Endothelial cell of umbilical vein (primary cell): ENCODE measurements around the gene AP3S2. TPM values are rescaled to one million over a fixed set of nuclear protein-coding genes. Genes with fewer than 3 reads are reported as not detected.

Source experiments
- BruUV-seq: library from RNA; stranded (reverse); fragments of 400-500 nt; replicated peaks from 2 replicates; lab custom pipeline; 2021; lab: Mats Ljungman, UMichigan
- CTCF ChIA-PET: fragments of 300-600, 350-600 bp; sonication (Branson Sonifier 250); formaldehyde crosslinking; loops from one replicate; lab custom pipeline; 2021; ENCODE audit warnings: antibody characterized with exemption, inconsistent platforms; lab: Charles Lee
- POLR2A ChIA-PET: fragments of 300-600, 350-600 bp; sonication (Branson Sonifier 250); formaldehyde crosslinking; loops from one replicate; lab custom pipeline; 2021; ENCODE audit warnings: antibody characterized with exemption, inconsistent platforms; lab: Charles Lee
- DNase-seq: peaks from one replicate; pipeline ENCODE4 v3.0.0-alpha.2; 2011; ENCODE audit warnings: low read depth, low spot score
- FAIRE-seq: peaks from 2 replicates; lab custom pipeline; 2011; peaks lifted over from hg19 to GRCh38; lab: Jason Lieb, UNC
- H2AFZ ChIP-seq: 2 replicates; pipeline ENCODE4 v1.6.0; 2012; ENCODE audit warnings: low read depth, low read length, control low read depth, inconsistent platforms
- H3K27ac ChIP-seq: 2 replicates; pipeline ENCODE4 v1.5.1; 2011; ENCODE audit warnings: low read depth, mild to moderate bottlenecking, control low read depth, low read length, moderate library complexity; ENCODE audit not compliant: insufficient read depth
- H3K27me3 ChIP-seq, 2 experiments: 2 replicates each; pipeline versions ENCODE4 v1.6.0 to v1.6.1; 2011; ENCODE audit warnings: low read length in 2 of 2, mixed read lengths in 1 of 2; ENCODE audit not compliant: control insufficient read depth in 2 of 2, insufficient read depth in 2 of 2
- H3K36me3 ChIP-seq, 2 experiments: 2 replicates in 1 of 2; 3 replicates in 1 of 2; pipeline ENCODE4 v1.5.1; 2011; ENCODE audit warnings: low read length in 2 of 2, mild to moderate bottlenecking in 1 of 2, moderate library complexity in 1 of 2; ENCODE audit not compliant: control insufficient read depth in 2 of 2, insufficient read depth in 2 of 2; ENCODE audit errors: extremely low read depth in 1 of 2
- H3K4me1 ChIP-seq: 3 replicates; pipeline ENCODE4 v1.5.1; 2011; ENCODE audit warnings: mild to moderate bottlenecking, low read length; ENCODE audit not compliant: control insufficient read depth, insufficient read depth; ENCODE audit errors: extremely low read depth
- H3K4me2 ChIP-seq: 2 replicates; pipeline ENCODE4 v1.6.1; 2011; ENCODE audit warnings: low read length, control low read depth, mixed read lengths; ENCODE audit not compliant: insufficient read depth
- H3K4me3 ChIP-seq, 3 experiments: fragments of 200-600 bp in 1 of 3; sonication (generic), shearing (Covaris generic) in 1 of 3; replicated peaks in 1 of 3; 2 replicates each; pipeline ENCODE4 v1.5.1; 2011 to 2016; ENCODE audit warnings: control low read depth in 3 of 3, low read length in 3 of 3, mild to moderate bottlenecking in 2 of 3, inconsistent platforms in 1 of 3, low read depth in 1 of 3, moderate library complexity in 1 of 3; ENCODE audit not compliant: insufficient read depth in 1 of 3
- H3K79me2 ChIP-seq: 2 replicates; pipeline ENCODE4 v1.6.0; 2012; ENCODE audit warnings: low read length, inconsistent platforms; ENCODE audit not compliant: control insufficient read depth, insufficient read depth
- H3K9ac ChIP-seq: replicated peaks from 2 replicates; pipeline ENCODE3; 2011; ENCODE audit warnings: low read length, control low read depth; ENCODE audit not compliant: insufficient read depth; ENCODE audit errors: extremely low read depth
- H3K9me1 ChIP-seq: replicated peaks from 3 replicates; pipeline ENCODE4 v1.6.0; 2011; ENCODE audit warnings: mild to moderate bottlenecking, low read length; ENCODE audit not compliant: control insufficient read depth, insufficient read depth; ENCODE audit errors: extremely low read depth
- H3K9me3 ChIP-seq: replicated peaks from 2 replicates; pipeline ENCODE4 v1.5.1; 2012; ENCODE audit warnings: low read length, inconsistent platforms; ENCODE audit not compliant: control insufficient read depth, insufficient read depth
- H4K20me1 ChIP-seq: replicated peaks from 2 replicates; pipeline ENCODE3; 2011; ENCODE audit warnings: mild to moderate bottlenecking, low read length; ENCODE audit not compliant: control insufficient read depth, insufficient read depth; ENCODE audit errors: extremely low read depth
- EZH2 ChIP-seq: IDR thresholded peaks from 2 replicates; pipeline ENCODE4 v1.6.1; 2012; ENCODE audit warnings: borderline replicate concordance, low read depth, mild to moderate bottlenecking, moderate library complexity, low read length, inconsistent platforms; ENCODE audit not compliant: severe bottlenecking
- FOS ChIP-seq: IDR thresholded peaks from 2 replicates; pipeline ENCODE4 v1.6.1; 2011; ENCODE audit warnings: mild to moderate bottlenecking, low read length, moderate library complexity, borderline replicate concordance; ENCODE audit not compliant: insufficient read depth
- GATA2 ChIP-seq: IDR thresholded peaks from 2 replicates; pipeline ENCODE4 v1.7.0; 2011; ENCODE audit warnings: low read depth, mild to moderate bottlenecking, moderate library complexity, mixed read lengths, low read length; ENCODE audit not compliant: insufficient read length, insufficient read depth
- JUN ChIP-seq: IDR thresholded peaks from 2 replicates; pipeline ENCODE4 v1.6.1; 2011; ENCODE audit warnings: borderline replicate concordance, low read depth; ENCODE audit not compliant: insufficient read length, insufficient read depth
- MAX ChIP-seq: IDR thresholded peaks from 2 replicates; pipeline ENCODE4 v1.6.1; 2011; ENCODE audit not compliant: insufficient read depth, insufficient read length
- MYC ChIP-seq: IDR thresholded peaks from one replicate; pipeline ENCODE4 v1.6.1; 2011; ENCODE audit warnings: mild to moderate bottlenecking, low read depth, low read length
- POLR2A ChIP-seq: IDR thresholded peaks from 2 replicates; pipeline ENCODE4 v1.6.1; 2012; ENCODE audit warnings: low read depth, mild to moderate bottlenecking, control low read depth, low read length
- POLR2AphosphoS5 ChIP-seq: IDR thresholded peaks from 2 replicates; pipeline ENCODE4 v1.6.1; 2012; ENCODE audit warnings: low read depth, mild to moderate bottlenecking, control low read depth, low read length, moderate library complexity; ENCODE audit not compliant: insufficient read depth
- dilution Hi-C: fragments of 300-500 bp; cut with MboI; formaldehyde crosslinking; loops from one replicate; pipeline ENCODE4 v1.15.0; 2019; ENCODE audit warnings: low sequenced_read_pairs; ENCODE audit not compliant: extremely low pct_ligation_motif_present
- intact Hi-C: fragments of 100-400 bp; cut with micrococcal nuclease; formaldehyde crosslinking; loops from one replicate; pipeline ENCODE4 v1.10.0; 2022
- polyA plus RNA-seq, 4 experiments: library from polyadenylated mRNA; depleted of rRNA in 3 of 4; stranded (reverse) in 3 of 4; unstranded in 1 of 4; fragments of >200 nt; gene quantifications; 2 replicates each; pipeline versions ENCODE4 v1.2.1 to v1.2.3, GENCODE V29; 2011 to 2012; ENCODE audit warnings: missing spikeins in 1 of 4
- total RNA-seq: library from RNA; stranded (reverse); gene quantifications from 2 replicates; pipeline ENCODE4 v1.2.3, GENCODE V29; 2021
- TF ChIP-seq, protein P1 (sequence below), 2 donors: IDR thresholded peaks; 1 replicate in 1 of 2; 2 replicates in 1 of 2; pipeline ENCODE4 v1.5.1; 2011; ENCODE audit warnings: low read length in 2 of 2, mild to moderate bottlenecking in 2 of 2, moderate library complexity in 2 of 2, control low read depth in 1 of 2, inconsistent platforms in 1 of 2, low read depth in 1 of 2; ENCODE audit not compliant: insufficient read depth in 1 of 2; ENCODE audit errors: extremely low read depth in 1 of 2

Gene AP3S2
- total and polyA plus RNA-seq, 2 donors (not counting 3 experiments of a cell fraction or from before 2014, with no cell fraction given): 14.6 to 31.1 TPM

- intact Hi-C loops: no loop called here
- no TSS peak for BruUV-seq
- Histone ChIP-seq H2AFZ (no peak overlapping the region), H3K27me3 (peaks cover 0 to 2% of the 10 kb centered on the region in 2 experiments), H4K20me1 (no peaks in the 10 kb centered on the region), H3K4me2 (no peak overlapping the region), H3K4me1 (no peaks in the 10 kb centered on the region), H3K9ac (no peak overlapping the region), H3K4me3 (no peak overlapping the region), H3K27ac (no peak overlapping the region), H3K36me3 (no peaks in the 10 kb centered on the region), H3K9me1 (no peaks in the 10 kb centered on the region), H3K9me3 (no peaks in the 10 kb centered on the region), H3K79me2 (no peaks in the 10 kb centered on the region)
- ChIA-PET POLR2A (no interaction called here), CTCF (interaction anchor here (0.7 to 1.7 kb wide), 4 partner anchors 10 to 265 kb away, joined by 3 to 6 read pairs (median 4); no protein-coding TSS in a partner anchor)
- dilution Hi-C loops: no loop called here
- TF ChIP-seq EZH2 (no peak), MYC (no peak), GATA2 (no peak), MAX (no peak), POLR2AphosphoS5 (no peak), POLR2A (no peak), FOS (no peak), JUN (no peak)
- TF ChIP-seq, protein P1, sequence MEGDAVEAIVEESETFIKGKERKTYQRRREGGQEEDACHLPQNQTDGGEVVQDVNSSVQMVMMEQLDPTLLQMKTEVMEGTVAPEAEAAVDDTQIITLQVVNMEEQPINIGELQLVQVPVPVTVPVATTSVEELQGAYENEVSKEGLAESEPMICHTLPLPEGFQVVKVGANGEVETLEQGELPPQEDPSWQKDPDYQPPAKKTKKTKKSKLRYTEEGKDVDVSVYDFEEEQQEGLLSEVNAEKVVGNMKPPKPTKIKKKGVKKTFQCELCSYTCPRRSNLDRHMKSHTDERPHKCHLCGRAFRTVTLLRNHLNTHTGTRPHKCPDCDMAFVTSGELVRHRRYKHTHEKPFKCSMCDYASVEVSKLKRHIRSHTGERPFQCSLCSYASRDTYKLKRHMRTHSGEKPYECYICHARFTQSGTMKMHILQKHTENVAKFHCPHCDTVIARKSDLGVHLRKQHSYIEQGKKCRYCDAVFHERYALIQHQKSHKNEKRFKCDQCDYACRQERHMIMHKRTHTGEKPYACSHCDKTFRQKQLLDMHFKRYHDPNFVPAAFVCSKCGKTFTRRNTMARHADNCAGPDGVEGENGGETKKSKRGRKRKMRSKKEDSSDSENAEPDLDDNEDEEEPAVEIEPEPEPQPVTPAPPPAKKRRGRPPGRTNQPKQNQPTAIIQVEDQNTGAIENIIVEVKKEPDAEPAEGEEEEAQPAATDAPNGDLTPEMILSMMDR (IDR thresholded peaks at IDR 0.05; ENCODE audit: extremely low read depth in 1 of 2, insufficient read depth in 1 of 2, low read depth in 1 of 2, low read length in 2 of 2): no peak
- FAIRE-seq: no peak
- DNase-seq: no peak
Measured at GRCh38 chr15:89937365-89938350, 43.9 kb upstream of the AP3S2 start.
